GM12892 (cell line): ENCODE measurements around the gene PSMG4.
"Not testable (repeated sequence)": the region's sequence is repeated elsewhere in the genome, so short reads cannot be mapped to it uniquely, and the experiment has no call there.

Source experiments
- DNase-seq: peaks from one replicate; pipeline ENCODE4 v3.0.0; 2011; ENCODE audit not compliant: insufficient read length
- FAIRE-seq: peaks from 2 replicates; lab custom pipeline; 2011; peaks lifted over from hg19 to GRCh38; lab: Jason Lieb, UNC
- POLR2A ChIP-seq: IDR thresholded peaks from 2 replicates; pipeline ENCODE4 v1.6.1; 2011; ENCODE audit warnings: low read depth, low read length, control low read depth
- POLR2AphosphoS5 ChIP-seq: IDR thresholded peaks from 2 replicates; pipeline ENCODE4 v1.6.1; 2011; ENCODE audit warnings: low read depth, low read length, control low read depth
- TAF1 ChIP-seq: IDR thresholded peaks from 2 replicates; pipeline ENCODE4 v1.6.1; 2011; ENCODE audit warnings: low read depth, mild to moderate bottlenecking, control low read depth, low read length, borderline replicate concordance

The PSMG4 gene

GRCh38 chr6:3244003-3244831 lies 14.5 kb upstream of the PSMG4 start:
- DNase-seq (no peak), FAIRE-seq (no peak)
- TF ChIP-seq POLR2A: no peak
- no peak for TF ChIP-seq TAF1
- TF ChIP-seq POLR2AphosphoS5: no peak

- FAIRE-seq, DNase-seq: not testable (repeated sequence)
Measured at GRCh38 chr6:3244832-3245161, 13.9 kb upstream of the PSMG4 start.

GRCh38 chr6:3245216-3245615 lies 13.5 kb upstream of the PSMG4 start:
- DNase-seq: no peak
- no peak for TF ChIP-seq POLR2AphosphoS5
- no peak for TF ChIP-seq TAF1
- no peak for TF ChIP-seq POLR2A
- FAIRE-seq: no peak

GRCh38 chr6:3247255-3248146 lies 11.2 kb upstream of the PSMG4 start:
- FAIRE-seq (no peak), DNase-seq (no peak)
- TF ChIP-seq POLR2AphosphoS5: no peak
- no peak for TF ChIP-seq TAF1

GRCh38 chr6:3249821-3250220 lies 8.9 kb upstream of the PSMG4 start:
- FAIRE-seq (no peak), DNase-seq (no peak)
- TF ChIP-seq POLR2AphosphoS5 (no peak), TAF1 (no peak), POLR2A (no peak)

- no peak for TF ChIP-seq TAF1
- no peak for TF ChIP-seq POLR2A
- no peak for TF ChIP-seq POLR2AphosphoS5
- DNase-seq: no peak
- FAIRE-seq: no peak
Measured at GRCh38 chr6:3250231-3250675, 8.5 kb upstream of the PSMG4 start.

- no peak for TF ChIP-seq TAF1
- no peak for TF ChIP-seq POLR2A
- TF ChIP-seq POLR2AphosphoS5: no peak
- DNase-seq: peak; percentile 83
- peak; percentile 86 for FAIRE-seq
Measured at GRCh38 chr6:3251462-3252314, 7.1 kb upstream of the PSMG4 start.

GRCh38 chr6:3252369-3252768 lies 6.4 kb upstream of the PSMG4 start:
- DNase-seq (no peak), FAIRE-seq (no peak)
- no peak for TF ChIP-seq TAF1
- no peak for TF ChIP-seq POLR2AphosphoS5
- TF ChIP-seq POLR2A: no peak

- no peak for FAIRE-seq
- no peak for TF ChIP-seq POLR2A
- no peak for TF ChIP-seq POLR2AphosphoS5
- no peak for TF ChIP-seq TAF1
Measured at GRCh38 chr6:3252861-3253596, 5.7 kb upstream of the PSMG4 start.

GRCh38 chr6:3253597-3253961 lies 5.2 kb upstream of the PSMG4 start:
- TF ChIP-seq POLR2A: no peak
- no peak for TF ChIP-seq TAF1
- no peak for TF ChIP-seq POLR2AphosphoS5
- DNase-seq (no peak), FAIRE-seq (no peak)

More at GRCh38 chr6:3252861-3253596, 5.7 kb upstream of the PSMG4 start:
- no peak for DNase-seq

GRCh38 chr6:3258201-3258600 lies 546 bp upstream of the PSMG4 start:
- TF ChIP-seq POLR2A (no peak), POLR2AphosphoS5 (no peak), TAF1 (no peak)
- FAIRE-seq (no peak), DNase-seq (no peak)
